DOHH2 (cell line): ENCODE results near the gene SLC26A8.

Source experiments
- EZH2phosphoT487 ChIP-seq: fragments of 200-600 bp; sonication (generic); IDR thresholded peaks from 2 replicates; pipeline ENCODE4 v1.6.1; 2017; ENCODE audit warnings: borderline replicate concordance, mild to moderate bottlenecking, antibody characterized with exemption, low read length, moderate library complexity, mixed read lengths
- TF ChIP-seq, protein P1 (sequence below): fragments of 200-600 bp; sonication (generic); IDR thresholded peaks from one replicate; pipeline ENCODE4 v1.5.1; 2014; ENCODE audit warnings: antibody characterized with exemption, mild to moderate bottlenecking, low read depth, low read length; ENCODE audit not compliant: poor library complexity, severe bottlenecking

- TF ChIP-seq, protein P1, sequence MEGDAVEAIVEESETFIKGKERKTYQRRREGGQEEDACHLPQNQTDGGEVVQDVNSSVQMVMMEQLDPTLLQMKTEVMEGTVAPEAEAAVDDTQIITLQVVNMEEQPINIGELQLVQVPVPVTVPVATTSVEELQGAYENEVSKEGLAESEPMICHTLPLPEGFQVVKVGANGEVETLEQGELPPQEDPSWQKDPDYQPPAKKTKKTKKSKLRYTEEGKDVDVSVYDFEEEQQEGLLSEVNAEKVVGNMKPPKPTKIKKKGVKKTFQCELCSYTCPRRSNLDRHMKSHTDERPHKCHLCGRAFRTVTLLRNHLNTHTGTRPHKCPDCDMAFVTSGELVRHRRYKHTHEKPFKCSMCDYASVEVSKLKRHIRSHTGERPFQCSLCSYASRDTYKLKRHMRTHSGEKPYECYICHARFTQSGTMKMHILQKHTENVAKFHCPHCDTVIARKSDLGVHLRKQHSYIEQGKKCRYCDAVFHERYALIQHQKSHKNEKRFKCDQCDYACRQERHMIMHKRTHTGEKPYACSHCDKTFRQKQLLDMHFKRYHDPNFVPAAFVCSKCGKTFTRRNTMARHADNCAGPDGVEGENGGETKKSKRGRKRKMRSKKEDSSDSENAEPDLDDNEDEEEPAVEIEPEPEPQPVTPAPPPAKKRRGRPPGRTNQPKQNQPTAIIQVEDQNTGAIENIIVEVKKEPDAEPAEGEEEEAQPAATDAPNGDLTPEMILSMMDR: no peak
- no peak for TF ChIP-seq EZH2phosphoT487
Observed at GRCh38 chr6:36019167-36019566, 5.3 kb downstream of the SLC26A8 start.
